NCI-H2029 (cell line): ENCODE results near the gene TRIP10.
"Not testable (repeated sequence)": the region's sequence is repeated elsewhere in the genome, so short reads cannot be mapped to it uniquely, and the experiment has no call there.

Source experiments
- DNase-seq: peaks from one replicate; lab custom pipeline; 2025; lab: John Stamatoyannopoulos, UW

The TRIP10 gene

GRCh38 chr19:6797646-6798045 is 58.2 kb downstream of the TRIP10 start:
- DNase-seq: no peak

- DNase-seq: not testable (repeated sequence)
These were observed 60.8 kb downstream of the TRIP10 start for GRCh38 chr19:6800160-6800790.

GRCh38 chr19:6800991-6801484 is 61.6 kb downstream of the TRIP10 start:
- peak; percentile 61 for DNase-seq
